CD1c-positive myeloid dendritic cell (primary cell): Measurements from ENCODE around the gene TREH.
"Not testable (repeated sequence)": the region's sequence is repeated elsewhere in the genome, so short reads cannot be mapped to it uniquely, and the experiment has no call there.

Experiments used
- DNase-seq: peaks from one replicate; pipeline ENCODE4 v3.0.0-alpha.2; 2016; ENCODE audit errors: extremely low spot score

Gene TREH

GRCh38 chr11:118696673-118697226, 17.3 kb upstream of the TREH start:
- no peak for DNase-seq

- DNase-seq, result no peak
Observed at GRCh38 chr11:118694771-118695170, 15.3 kb upstream of the TREH start.

GRCh38 chr11:118694185-118694584, 14.7 kb upstream of the TREH start:
- DNase-seq, result no peak

- DNase-seq, result peak; percentile 57
Observed at GRCh38 chr11:118691926-118692830, 12.7 kb upstream of the TREH start.

- no peak for DNase-seq
Observed at GRCh38 chr11:118690553-118691304, 11.3 kb upstream of the TREH start.

- DNase-seq, result peak; percentile 83
Observed at GRCh38 chr11:118689852-118690552, 10.6 kb upstream of the TREH start.

- no peak for DNase-seq
Observed at GRCh38 chr11:118689503-118689851, 10.0 kb upstream of the TREH start.

- no peak for DNase-seq
Observed at GRCh38 chr11:118688851-118689502, 9.5 kb upstream of the TREH start.

GRCh38 chr11:118688339-118688738, 8.9 kb upstream of the TREH start:
- DNase-seq, result not testable (repeated sequence)

- DNase-seq, result no peak
Observed at GRCh38 chr11:118687906-118688305, 8.5 kb upstream of the TREH start.

GRCh38 chr11:118684187-118684586, 4.7 kb upstream of the TREH start:
- no peak for DNase-seq

- not testable (repeated sequence) for DNase-seq
Observed at GRCh38 chr11:118682939-118683338, 3.5 kb upstream of the TREH start.

- DNase-seq, result no peak
Observed at GRCh38 chr11:118682372-118682771, 2.9 kb upstream of the TREH start.

- DNase-seq, result not testable (repeated sequence)
Observed at GRCh38 chr11:118678908-118679307, 542 bp downstream of the TREH start.

- no peak for DNase-seq
Observed at GRCh38 chr11:118677977-118678376, 1.5 kb downstream of the TREH start.

GRCh38 chr11:118674082-118674435, 5.4 kb downstream of the TREH start:
- DNase-seq, result no peak

GRCh38 chr11:118673361-118674081, 5.9 kb downstream of the TREH start:
- DNase-seq, result no peak

- DNase-seq, result no peak
Observed at GRCh38 chr11:118672846-118673245, 6.6 kb downstream of the TREH start.

GRCh38 chr11:118671254-118671653, 8.2 kb downstream of the TREH start:
- no peak for DNase-seq

GRCh38 chr11:118670063-118670462, 9.4 kb downstream of the TREH start:
- DNase-seq, result no peak

GRCh38 chr11:118666371-118666770, 13.1 kb downstream of the TREH start:
- no peak for DNase-seq
